D721Med (cell line): ENCODE data around the gene BMPR1B.

Experiments used
- DNase-seq: peaks from one replicate; pipeline ENCODE4 v3.0.0; 2011; ENCODE audit warnings: low spot score; ENCODE audit not compliant: insufficient read length
- FAIRE-seq: peaks from 2 replicates; lab custom pipeline; 2011; peaks lifted over from hg19 to GRCh38; lab: Jason Lieb, UNC
- CTCF ChIP-seq: IDR thresholded peaks from 2 replicates; pipeline ENCODE4 v1.5.1; 2012; ENCODE audit warnings: mild to moderate bottlenecking, control low read depth; ENCODE audit not compliant: insufficient read depth; ENCODE audit errors: missing control alignments

The BMPR1B gene

DNA sequence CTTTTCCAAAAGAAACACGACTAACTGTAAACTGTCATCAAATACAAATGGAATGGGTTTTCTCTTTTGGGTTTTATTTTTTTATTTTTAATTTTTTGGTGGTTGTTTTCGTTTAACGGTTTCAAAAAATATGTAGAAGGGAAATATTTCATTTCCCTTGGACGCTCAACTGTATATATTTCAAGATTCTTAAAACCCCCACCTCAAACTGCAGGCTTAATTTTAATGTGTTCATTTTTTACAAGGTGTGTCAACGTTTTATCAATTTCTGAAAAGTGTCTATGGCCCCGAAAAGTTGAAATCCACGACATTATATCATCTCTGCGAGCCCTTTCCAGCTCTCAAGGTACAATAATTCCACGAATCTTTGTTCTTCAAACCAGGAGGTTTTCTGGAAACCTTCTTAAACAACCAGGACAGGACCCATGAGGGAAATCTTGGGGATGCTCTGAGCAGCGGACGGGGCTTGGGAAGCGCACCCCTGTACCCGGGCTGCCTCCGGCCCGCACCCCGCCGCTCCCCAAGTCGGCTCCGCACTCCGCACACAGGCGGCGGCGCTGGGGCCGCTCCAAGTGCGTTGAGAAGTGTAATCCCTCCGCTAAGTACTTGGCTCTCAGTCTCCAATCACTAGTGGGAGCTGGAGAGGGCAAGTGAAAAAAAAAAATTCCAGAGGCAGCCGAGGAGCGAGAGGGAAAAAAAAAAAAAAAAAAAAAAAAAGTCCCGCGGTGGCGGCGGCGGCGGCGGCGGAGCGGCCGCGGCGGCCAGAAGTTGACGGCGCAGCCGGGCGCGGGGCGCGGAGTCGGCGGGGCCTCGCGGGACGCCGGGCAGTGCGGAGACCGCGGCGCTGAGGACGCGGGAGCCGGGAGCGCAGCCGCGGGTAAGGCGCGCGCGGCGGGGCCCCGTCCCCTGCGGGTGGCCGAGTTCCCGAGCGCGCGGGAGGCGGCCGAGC is at the start of gene BMPR1B:
Gene BMPR1B (plus strand): TSS at position 764 of the 949 bp plus-strand sequence. CDS start 346,470 bp downstream, outside the sequence.
- TF ChIP-seq CTCF: peak; percentile 22
- no peak for DNase-seq
- no peak for FAIRE-seq

- no peak for DNase-seq
- no peak for TF ChIP-seq CTCF
- FAIRE-seq: no peak
These were observed 46.1 kb upstream of the BMPR1B start for GRCh38 chr4:94711635-94712034.

GRCh38 chr4:94714365-94715160 is 43.2 kb upstream of the BMPR1B start:
- no peak for TF ChIP-seq CTCF
- DNase-seq: no peak
- no peak for FAIRE-seq

- FAIRE-seq: no peak
- DNase-seq: no peak
- TF ChIP-seq CTCF: no peak
These were observed 42.0 kb upstream of the BMPR1B start for GRCh38 chr4:94715726-94716125.

GRCh38 chr4:94721310-94721709 is 36.4 kb upstream of the BMPR1B start:
- no peak for DNase-seq
- TF ChIP-seq CTCF: no peak
- FAIRE-seq: no peak

GRCh38 chr4:94722270-94722669 is 35.5 kb upstream of the BMPR1B start:
- no peak for DNase-seq
- no peak for TF ChIP-seq CTCF
- FAIRE-seq: no peak

DNA sequence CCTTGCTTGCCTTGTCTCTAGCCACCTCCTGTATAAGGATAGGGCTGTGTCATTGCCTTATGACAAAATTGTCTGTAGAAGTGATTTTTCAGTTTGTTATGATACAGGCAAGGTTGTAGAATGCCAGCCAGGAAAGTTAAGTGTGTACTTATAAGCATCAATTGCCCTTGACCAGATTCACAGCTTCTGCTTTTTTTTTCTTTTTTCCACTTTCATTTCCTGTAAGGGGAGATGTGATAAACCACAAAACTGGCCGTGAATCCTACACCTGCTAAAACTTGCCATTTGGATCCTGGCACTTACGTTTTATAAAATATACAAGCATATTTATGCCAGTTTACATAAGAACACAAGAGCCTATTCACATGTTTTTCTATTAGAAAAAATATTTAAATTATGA is 35.0 kb upstream of the BMPR1B start:
- FAIRE-seq (no peak), DNase-seq (no peak)
- TF ChIP-seq CTCF: no peak
